Liver (tissue), 3 donors: ENCODE data around the gene PDE1C.

Source experiments
- CTCF ChIP-seq: fragments of 150-350 bp; IDR thresholded peaks from 2 replicates; pipeline ENCODE4 v1.5.1; 2017; ENCODE audit warnings: improper control_type of control experiment, low read depth, low read length; ENCODE audit not compliant: missing input control
- EGR1 ChIP-seq, 2 donors: IDR thresholded peaks; 2 replicates each; pipeline ENCODE4 v1.6.1; 2016 to 2018; ENCODE audit warnings: antibody characterized with exemption in 2 of 2, low read depth in 2 of 2
- FOXA1 ChIP-seq: IDR thresholded peaks from 2 replicates; pipeline ENCODE4 v1.6.1; 2016; ENCODE audit warnings: antibody characterized with exemption
- FOXA2 ChIP-seq: IDR thresholded peaks from 2 replicates; pipeline ENCODE4 v1.6.1; 2016; ENCODE audit warnings: antibody characterized with exemption
- GABPA ChIP-seq, 2 donors: IDR thresholded peaks in 1 of 2; conservative IDR thresholded peaks in 1 of 2; 2 replicates each; pipeline ENCODE4 v1.6.1; 2016; ENCODE audit warnings: antibody characterized with exemption in 2 of 2, mild to moderate bottlenecking in 1 of 2, moderate library complexity in 1 of 2
- MAX ChIP-seq: IDR thresholded peaks from 2 replicates; pipeline ENCODE4 v1.6.1; 2016; ENCODE audit warnings: antibody characterized with exemption
- TAF1 ChIP-seq: conservative IDR thresholded peaks from 2 replicates; pipeline ENCODE4 v1.6.1; 2016; ENCODE audit warnings: antibody characterized with exemption, mild to moderate bottlenecking
- YY1 ChIP-seq: IDR thresholded peaks from 2 replicates; pipeline ENCODE4 v1.6.1; 2016; ENCODE audit warnings: antibody characterized with exemption, mild to moderate bottlenecking
- donor health status: healthy.
- donor health status: healthy.

DNA sequence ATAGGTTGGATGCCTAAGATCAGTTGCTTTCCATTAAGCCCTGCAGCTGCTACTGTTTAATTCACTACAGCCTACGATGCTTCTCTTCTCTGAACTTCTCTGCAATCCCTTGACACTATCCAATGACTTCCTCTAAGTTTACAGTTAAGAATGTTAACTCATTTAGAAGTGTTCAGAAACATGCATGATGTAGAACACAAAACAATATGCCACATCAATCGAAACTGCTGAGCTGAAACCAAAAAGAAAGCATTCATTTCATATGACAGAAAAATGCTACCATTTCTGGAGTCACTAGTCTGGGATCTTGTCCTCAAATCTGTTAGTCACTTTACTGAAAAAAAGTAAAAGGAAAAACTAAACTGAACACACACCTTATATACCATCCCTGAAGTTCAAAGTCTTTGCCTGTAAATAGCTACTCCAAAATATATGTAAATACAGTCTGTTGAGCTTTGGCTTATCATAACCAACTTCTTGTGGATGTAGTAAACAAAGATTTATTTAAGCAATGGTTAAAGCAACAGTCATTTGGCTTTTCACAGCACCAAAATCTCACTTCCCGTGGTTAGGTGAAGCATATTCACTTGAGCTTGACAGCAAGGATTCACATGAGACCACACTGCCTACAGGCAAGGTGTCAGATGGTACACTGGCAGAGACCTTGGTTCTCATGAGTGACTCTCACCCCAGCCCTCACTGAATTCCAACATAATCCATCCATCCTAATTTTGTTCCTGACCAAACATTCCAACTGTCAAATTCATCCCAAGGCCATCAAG lies 196.2 kb downstream of the PDE1C start:
- TF ChIP-seq CTCF (no peak), YY1 (no peak), TAF1 (no peak), FOXA2 (no peak), GABPA (IDR thresholded peaks at IDR 0.05 in 1 of 2, conservative IDR thresholded peaks at IDR 0.05 in 1 of 2) (no peak), MAX (no peak), FOXA1 (no peak), EGR1 (IDR thresholded peaks at IDR 0.05; ENCODE audit: low read depth in 2 of 2) (no peak)
